Measurements from ENCODE around the gene LIFR.
"Not testable (repeated sequence)": the region's sequence is repeated elsewhere in the genome, so short reads cannot be mapped to it uniquely, and the experiment has no call there.

The LIFR gene

GRCh38 chr5:38567306-38567705 is 10.9 kb upstream of the LIFR start:
- H3K36me3 ChIP-seq (ENCODE audit: control insufficient read depth in 2 of 2, insufficient read depth in 1 of 2, low read length in 2 of 2); POLR2A ChIA-PET; H3K4me1 ChIP-seq (ENCODE audit: control insufficient read depth, insufficient read depth, low read length); H3K27ac ChIP-seq (ENCODE audit: extremely low read depth, low read depth, low read length); H3K9me3 ChIP-seq (ENCODE audit: control insufficient read depth, insufficient read depth, low read depth, low read length); H3K4me3 ChIP-seq (ENCODE audit: low read depth, low read length): not testable (repeated sequence)
- CTCF ChIA-PET = interaction anchor here (0.5 to 1.6 kb wide), 6 partner anchors 22 to 274 kb away, joined by 3 to 9 read pairs (median 3); no protein-coding TSS in a partner anchor
- peak; percentile 89 for TF ChIP-seq ZNF623 (tag by site-specific recombination; IDR thresholded peaks at IDR 0.05)
- TF ChIP-seq ZXDB (tag by site-specific recombination; IDR thresholded peaks at IDR 0.05) = peak; percentile 87
- peak; percentile 72; the same call in 1 of the 2 replicates for TF ChIP-seq ZNF639 (tag by site-specific recombination; IDR thresholded peaks at IDR 0.05)
- TF ChIP-seq ZNF529 (tag by site-specific recombination; IDR thresholded peaks at IDR 0.05; ENCODE audit: insufficient replicate concordance) = peak; percentile 89
- TF ChIP-seq ZNF654 (tag by site-specific recombination; IDR thresholded peaks at IDR 0.05; ENCODE audit: low read depth) = peak; percentile 60
- peak; percentile 14; the same call in 1 of the 2 replicates for TF ChIP-seq ZNF146 (tag by site-specific recombination; IDR thresholded peaks at IDR 0.05)
- peak; percentile 91 for TF ChIP-seq ZBTB11 (tag by site-specific recombination; conservative IDR thresholded peaks at IDR 0.05; ENCODE audit: low read depth)
- TF ChIP-seq ZBTB1 (tag by site-specific recombination; IDR thresholded peaks at IDR 0.05) = peak; percentile 72; the same call in 1 of the 2 replicates
- TF ChIP-seq AEBP2 (tag by site-specific recombination; IDR thresholded peaks at IDR 0.05; ENCODE audit: borderline replicate concordance) = peak; percentile 97
- peak; percentile 95 for TF ChIP-seq ZNF292 (tag by site-specific recombination; IDR thresholded peaks at IDR 0.05; ENCODE audit: borderline replicate concordance, low read depth)
- TF ChIP-seq ZNF501 (tag by site-specific recombination; IDR thresholded peaks at IDR 0.05) = peak; percentile 82; the same call in 1 of the 2 replicates
- TF ChIP-seq ZNF223 (tag by site-specific recombination; IDR thresholded peaks at IDR 0.05) = 0 out of 2 replicates have a peak, but pooled peaks have one; percentile 24
- TF ChIP-seq ZNF404 (tag by site-specific recombination; IDR thresholded peaks at IDR 0.05) = peak; percentile 87; the same call in 1 of the 2 replicates
- 0 out of 2 replicates have a peak, but pooled peaks have one; percentile 56 for TF ChIP-seq ZNF704 (tag by site-specific recombination; IDR thresholded peaks at IDR 0.05)
- TF ChIP-seq, protein P1, sequence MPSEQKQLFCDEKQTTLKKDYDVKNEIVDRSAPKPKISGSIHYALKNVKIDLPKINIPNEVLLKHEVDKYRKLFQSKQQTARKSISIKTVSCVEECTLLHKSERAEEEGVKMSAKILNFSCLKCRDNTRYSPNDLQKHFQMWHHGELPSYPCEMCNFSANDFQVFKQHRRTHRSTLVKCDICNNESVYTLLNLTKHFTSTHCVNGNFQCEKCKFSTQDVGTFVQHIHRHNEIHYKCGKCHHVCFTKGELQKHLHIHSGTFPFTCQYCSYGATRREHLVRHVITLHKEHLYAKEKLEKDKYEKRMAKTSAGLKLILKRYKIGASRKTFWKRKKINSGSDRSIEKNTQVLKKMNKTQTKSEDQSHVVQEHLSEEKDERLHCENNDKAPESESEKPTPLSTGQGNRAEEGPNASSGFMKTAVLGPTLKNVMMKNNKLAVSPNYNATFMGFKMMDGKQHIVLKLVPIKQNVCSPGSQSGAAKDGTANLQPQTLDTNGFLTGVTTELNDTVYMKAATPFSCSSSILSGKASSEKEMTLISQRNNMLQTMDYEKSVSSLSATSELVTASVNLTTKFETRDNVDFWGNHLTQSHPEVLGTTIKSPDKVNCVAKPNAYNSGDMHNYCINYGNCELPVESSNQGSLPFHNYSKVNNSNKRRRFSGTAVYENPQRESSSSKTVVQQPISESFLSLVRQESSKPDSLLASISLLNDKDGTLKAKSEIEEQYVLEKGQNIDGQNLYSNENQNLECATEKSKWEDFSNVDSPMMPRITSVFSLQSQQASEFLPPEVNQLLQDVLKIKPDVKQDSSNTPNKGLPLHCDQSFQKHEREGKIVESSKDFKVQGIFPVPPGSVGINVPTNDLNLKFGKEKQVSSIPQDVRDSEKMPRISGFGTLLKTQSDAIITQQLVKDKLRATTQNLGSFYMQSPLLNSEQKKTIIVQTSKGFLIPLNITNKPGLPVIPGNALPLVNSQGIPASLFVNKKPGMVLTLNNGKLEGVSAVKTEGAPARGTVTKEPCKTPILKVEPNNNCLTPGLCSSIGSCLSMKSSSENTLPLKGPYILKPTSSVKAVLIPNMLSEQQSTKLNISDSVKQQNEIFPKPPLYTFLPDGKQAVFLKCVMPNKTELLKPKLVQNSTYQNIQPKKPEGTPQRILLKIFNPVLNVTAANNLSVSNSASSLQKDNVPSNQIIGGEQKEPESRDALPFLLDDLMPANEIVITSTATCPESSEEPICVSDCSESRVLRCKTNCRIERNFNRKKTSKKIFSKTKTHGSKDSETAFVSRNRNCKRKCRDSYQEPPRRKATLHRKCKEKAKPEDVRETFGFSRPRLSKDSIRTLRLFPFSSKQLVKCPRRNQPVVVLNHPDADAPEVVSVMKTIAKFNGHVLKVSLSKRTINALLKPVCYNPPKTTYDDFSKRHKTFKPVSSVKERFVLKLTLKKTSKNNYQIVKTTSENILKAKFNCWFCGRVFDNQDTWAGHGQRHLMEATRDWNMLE (tag by site-specific recombination; conservative IDR thresholded peaks at IDR 0.05; ENCODE audit: low read depth) = peak; percentile 96
- peak; percentile 66; the same call in 1 of the 2 replicates for TF ChIP-seq ZNF121 (tag by site-specific recombination; IDR thresholded peaks at IDR 0.05)
- TF ChIP-seq GLI2 (tag by site-specific recombination; IDR thresholded peaks at IDR 0.05; ENCODE audit: borderline replicate concordance, low read depth) = peak; percentile 62; the same call in 1 of the 2 replicates
- peak; percentile 54; the same call in 1 of the 2 replicates for TF ChIP-seq ZFP3 (tag by site-specific recombination; IDR thresholded peaks at IDR 0.05; ENCODE audit: low read depth)
- peak; percentile 70; the same call in 1 of the 2 replicates for TF ChIP-seq MZF1 (tag by site-specific recombination; IDR thresholded peaks at IDR 0.05; ENCODE audit: borderline replicate concordance)
- TF ChIP-seq ZNF18 (tag by site-specific recombination; IDR thresholded peaks at IDR 0.05) = peak; percentile 39; the same call in 1 of the 2 replicates
- TF ChIP-seq GFI1B (tag by site-specific recombination; IDR thresholded peaks at IDR 0.05) = peak; percentile 49; the same call in 1 of the 2 replicates
- peak; percentile 90 for TF ChIP-seq ZNF266 (tag by site-specific recombination; IDR thresholded peaks at IDR 0.05; ENCODE audit: low read depth)
- peak; percentile 98 for TF ChIP-seq ZNF433 (tag by site-specific recombination; IDR thresholded peaks at IDR 0.05; ENCODE audit: low read depth)
